SJCRH30 (cell line): ENCODE data around the gene PCDHGA4. TPM values are rescaled to one million over a fixed set of nuclear protein-coding genes. Genes with fewer than 3 reads are reported as not detected.
"Not testable (repeated sequence)": the region's sequence is repeated elsewhere in the genome, so short reads cannot be mapped to it uniquely, and the experiment has no call there.

ENCODE experiments used
- DNase-seq, 2 experiments: peaks; one replicate each; pipeline ENCODE4 v3.0.0-alpha.2; 2015 to 2020
- H3K27ac ChIP-seq: fragments of 250-450 bp; sonication (Bioruptor Pico); 2 replicates; pipeline ENCODE4 v1.5.1; 2020; ENCODE audit warnings: mild to moderate bottlenecking, moderate library complexity
- H3K27me3 ChIP-seq: fragments of 250-450 bp; sonication (Bioruptor Pico); 2 replicates; pipeline ENCODE4 v1.5.1; 2020; ENCODE audit warnings: mild to moderate bottlenecking, moderate library complexity
- H3K36me3 ChIP-seq: fragments of 250-450 bp; sonication (Bioruptor Pico); 2 replicates; pipeline ENCODE4 v1.5.1; 2020; ENCODE audit warnings: mild to moderate bottlenecking, moderate library complexity
- H3K4me1 ChIP-seq: fragments of 250-450 bp; sonication (Bioruptor Pico); 2 replicates; pipeline ENCODE4 v1.5.1; 2020; ENCODE audit warnings: mild to moderate bottlenecking, moderate library complexity
- H3K4me3 ChIP-seq: fragments of 250-450 bp; sonication (Bioruptor Pico); 2 replicates; pipeline ENCODE4 v1.5.1; 2020; ENCODE audit warnings: mild to moderate bottlenecking, moderate library complexity
- H3K9me3 ChIP-seq: fragments of 250-450 bp; sonication (Bioruptor Pico); replicated peaks from 2 replicates; pipeline ENCODE4 v1.5.1; 2020; ENCODE audit warnings: mild to moderate bottlenecking, moderate library complexity
- total RNA-seq: library from RNA; depleted of rRNA; stranded (reverse); fragments of >200 nt; shearing (Covaris generic); gene quantifications from 2 replicates; pipeline ENCODE4 v1.2.3, GENCODE V29; 2014

PCDHGA4 gene
- total RNA-seq, 1 experiment from 2014 or later: 14.7 TPM

- H3K9me3 ChIP-seq: peaks cover 9% of the 10 kb centered on the region
- DNase-seq: no peak
- peaks cover 37% of the 10 kb centered on the region for H3K36me3 ChIP-seq
- no peak overlapping the region for H3K4me3 ChIP-seq
- H3K27me3 ChIP-seq: no peaks in the 10 kb centered on the region
- H3K4me1 ChIP-seq: no peaks in the 10 kb centered on the region
- no peak overlapping the region for H3K27ac ChIP-seq
These were observed 33.8 kb downstream of the PCDHGA4 start for GRCh38 chr5:141388661-141389060.

- no peak for DNase-seq
- H3K27ac ChIP-seq: no peak overlapping the region
- peaks cover 12% of the 10 kb centered on the region for H3K9me3 ChIP-seq
- H3K27me3 ChIP-seq: no peaks in the 10 kb centered on the region
- H3K4me1 ChIP-seq: no peaks in the 10 kb centered on the region
- peaks cover 34% of the 10 kb centered on the region for H3K36me3 ChIP-seq
- H3K4me3 ChIP-seq: no peak overlapping the region
These were observed 34.6 kb downstream of the PCDHGA4 start for GRCh38 chr5:141389153-141390042.

GRCh38 chr5:141392429-141393198 is 37.8 kb downstream of the PCDHGA4 start, which contains the start of gene PCDHGA8:
PCDHGA8 (plus strand) TSS chr5:141392633; CDS start chr5:141392814, 181 bp downstream.
- Histone ChIP-seq H3K4me3 (no peak within 1 kb of the TSS), H3K36me3 (peaks cover 16% of the 10 kb centered on the region), H3K27ac (no peak within 1 kb of the TSS), H3K27me3 (no peaks in the 10 kb centered on the region), H3K4me1 (no peaks in the 10 kb centered on the region), H3K9me3 (peaks cover 6% of the 10 kb centered on the region)
- no peak for DNase-seq

GRCh38 chr5:141393267-141393666 is 38.4 kb downstream of the PCDHGA4 start:
- no peak for DNase-seq
- peaks cover 6% of the 10 kb centered on the region for H3K9me3 ChIP-seq
- no peak overlapping the region for H3K27ac ChIP-seq
- H3K4me1 ChIP-seq: no peaks in the 10 kb centered on the region
- peaks cover 16% of the 10 kb centered on the region for H3K36me3 ChIP-seq
- no peak overlapping the region for H3K4me3 ChIP-seq
- H3K27me3 ChIP-seq: no peaks in the 10 kb centered on the region

GRCh38 chr5:141394401-141395187 is 39.8 kb downstream of the PCDHGA4 start:
- not testable (repeated sequence) for H3K4me3 ChIP-seq, H3K9me3 ChIP-seq

GRCh38 chr5:141397756-141398551 is 43.1 kb downstream of the PCDHGA4 start, which contains the start of gene PCDHGB5:
PCDHGB5 (plus strand) TSS chr5:141397947; CDS start chr5:141398128, 181 bp downstream.
- not testable (repeated sequence) for H3K27ac ChIP-seq, H3K27me3 ChIP-seq, H3K4me1 ChIP-seq, H3K4me3 ChIP-seq, DNase-seq
- peaks cover 31% of the 10 kb centered on the region for H3K36me3 ChIP-seq
- peaks cover 13% of the 10 kb centered on the region for H3K9me3 ChIP-seq

More at GRCh38 chr5:141394401-141395187, 39.8 kb downstream of the PCDHGA4 start:
- not testable (repeated sequence) for H3K27me3 ChIP-seq, H3K27ac ChIP-seq, H3K4me1 ChIP-seq, DNase-seq
- peaks cover 21% of the 10 kb centered on the region for H3K36me3 ChIP-seq

- Histone ChIP-seq H3K9me3 (peaks cover 12% of the 10 kb centered on the region), H3K4me3 (no peak overlapping the region), H3K27me3 (no peaks in the 10 kb centered on the region), H3K36me3 (peaks cover 30% of the 10 kb centered on the region), H3K4me1 (no peaks in the 10 kb centered on the region), H3K27ac (no peak overlapping the region)
- DNase-seq: no peak
These were observed 43.8 kb downstream of the PCDHGA4 start for GRCh38 chr5:141398608-141399007.

GRCh38 chr5:141399555-141400258 is 44.9 kb downstream of the PCDHGA4 start:
- Histone ChIP-seq H3K4me3 (no peak overlapping the region), H3K4me1 (no peaks in the 10 kb centered on the region), H3K27me3 (no peaks in the 10 kb centered on the region), H3K9me3 (peaks cover 9% of the 10 kb centered on the region), H3K36me3 (peaks cover 25% of the 10 kb centered on the region), H3K27ac (no peak overlapping the region)
- no peak for DNase-seq

GRCh38 chr5:141402553-141403243 is 47.9 kb downstream of the PCDHGA4 start, which contains the start of gene PCDHGA9:
PCDHGA9 (plus strand) TSS chr5:141402778; CDS start chr5:141402953, 175 bp downstream.
- H3K9me3 ChIP-seq: peaks cover 7% of the 10 kb centered on the region
- no peaks in the 10 kb centered on the region for H3K27me3 ChIP-seq
- H3K4me1 ChIP-seq: no peaks in the 10 kb centered on the region
- no peak within 1 kb of the TSS for H3K4me3 ChIP-seq
- DNase-seq: peak in 1 of 2 experiments; percentile 11
- no peak within 1 kb of the TSS for H3K27ac ChIP-seq
- peaks cover 25% of the 10 kb centered on the region for H3K36me3 ChIP-seq

GRCh38 chr5:141403387-141403786 is 48.6 kb downstream of the PCDHGA4 start:
- Histone ChIP-seq H3K27me3 (no peaks in the 10 kb centered on the region), H3K27ac (no peak overlapping the region), H3K4me1 (no peaks in the 10 kb centered on the region), H3K9me3 (peaks cover 6% of the 10 kb centered on the region), H3K36me3 (peaks cover 25% of the 10 kb centered on the region), H3K4me3 (no peak overlapping the region)
- no peak for DNase-seq
